DND-41 (cell line): ENCODE data around the gene IL17RE.
A peak's percentile ranks its signal among the peaks of the same experiment; 100 is the strongest.

Experiments used
- ATAC-seq: fragments of 200-7000 bp; cut with Tn5 transposase; 3 replicates; pipeline ENCODE4 v1.9.1; 2021; ENCODE audit warnings: low read depth; ENCODE audit not compliant: insufficient read depth
- DNase-seq: peaks from one replicate; pipeline ENCODE4 v3.0.0-alpha.2; 2020
- H2AFZ ChIP-seq: 2 replicates; pipeline ENCODE4 v1.6.0; 2012; ENCODE audit warnings: low read depth, low read length
- H3K27ac ChIP-seq: 2 replicates; pipeline ENCODE4 v1.5.1; 2012; ENCODE audit warnings: low read length, inconsistent platforms
- H3K27me3 ChIP-seq: fragments of 200-600 bp; sonication (generic); 2 replicates; pipeline ENCODE4 v1.6.0; 2012; ENCODE audit warnings: low read length, mild to moderate bottlenecking, inconsistent platforms; ENCODE audit not compliant: insufficient read depth, poor library complexity
- H3K36me3 ChIP-seq: 2 replicates; pipeline ENCODE4 v1.5.1; 2012; ENCODE audit warnings: low read length, inconsistent platforms; ENCODE audit not compliant: insufficient read depth
- H3K4me1 ChIP-seq: 2 replicates; pipeline ENCODE4 v1.5.1; 2012; ENCODE audit warnings: mild to moderate bottlenecking, low read length; ENCODE audit not compliant: insufficient read depth
- H3K4me2 ChIP-seq: 2 replicates; pipeline ENCODE4 v1.6.0; 2012; ENCODE audit warnings: mild to moderate bottlenecking, moderate library complexity, low read length, inconsistent platforms; ENCODE audit not compliant: insufficient read depth
- H3K4me3 ChIP-seq, 2 experiments: fragments of 200-600 bp in 1 of 2; shearing (Covaris generic) in 1 of 2; 2 replicates each; pipeline ENCODE4 v1.5.1; 2012 to 2016; ENCODE audit warnings: inconsistent platforms in 2 of 2, low read length in 2 of 2, mild to moderate bottlenecking in 2 of 2, low read depth in 1 of 2, moderate library complexity in 1 of 2
- H3K79me2 ChIP-seq: 2 replicates; pipeline ENCODE4 v1.6.0; 2012; ENCODE audit warnings: low read length, inconsistent platforms; ENCODE audit not compliant: insufficient read depth
- H3K9ac ChIP-seq: 2 replicates; pipeline ENCODE4 v1.6.0; 2012; ENCODE audit warnings: low read depth, mild to moderate bottlenecking, inconsistent platforms, low read length, moderate library complexity
- H3K9me3 ChIP-seq: 2 replicates; pipeline ENCODE4 v1.5.1; 2012; ENCODE audit warnings: low read length, moderate library complexity, mild to moderate bottlenecking, inconsistent platforms; ENCODE audit not compliant: insufficient read depth, severe bottlenecking
- H4K20me1 ChIP-seq: 2 replicates; pipeline ENCODE4 v1.6.0; 2012; ENCODE audit warnings: low read length; ENCODE audit not compliant: insufficient read depth
- EZH2 ChIP-seq: IDR thresholded peaks from 3 replicates; pipeline ENCODE4 v1.6.1; 2012; ENCODE audit warnings: borderline replicate concordance, low read depth, mild to moderate bottlenecking, moderate library complexity, low read length, inconsistent platforms; ENCODE audit not compliant: severe bottlenecking
- TF ChIP-seq, protein P1 (sequence below): IDR thresholded peaks from 2 replicates; pipeline ENCODE4 v1.5.1; 2012; ENCODE audit warnings: borderline replicate concordance, low read length, moderate library complexity, mild to moderate bottlenecking; ENCODE audit not compliant: poor library complexity, severe bottlenecking; ENCODE audit errors: extremely low read depth

Gene IL17RE

DNA sequence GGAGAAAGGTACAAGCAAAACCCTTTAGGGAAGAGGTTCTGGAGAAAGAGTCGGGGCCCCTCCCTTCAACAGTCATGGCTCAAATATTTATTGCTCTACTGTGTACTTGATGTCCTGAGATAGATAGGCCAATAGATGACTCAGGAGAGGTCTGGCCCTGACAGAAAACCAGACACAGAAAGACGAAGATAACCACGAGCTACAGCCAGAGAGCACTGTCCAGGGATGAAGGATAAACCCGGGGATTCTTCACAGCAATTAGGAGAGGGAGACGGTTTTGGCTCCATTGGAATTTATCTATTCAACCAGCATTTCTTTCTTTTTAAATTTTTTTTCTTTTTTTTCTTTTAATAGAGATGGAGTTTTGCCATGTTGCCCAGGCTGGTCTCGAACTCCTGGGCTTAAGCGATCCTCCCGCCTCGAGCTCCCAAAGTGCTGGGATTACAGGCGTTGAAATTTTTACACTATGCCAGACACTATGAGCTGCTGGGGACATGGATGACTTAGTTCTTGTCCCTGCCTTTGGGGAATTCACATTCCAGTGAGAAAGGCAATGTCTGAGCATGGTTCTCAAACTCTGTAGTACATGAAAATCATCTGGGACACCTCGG, 18.0 kb upstream of the IL17RE start:
- Histone ChIP-seq H3K27ac (no peak overlapping the region), H3K9me3 (no peaks in the 10 kb centered on the region), H3K27me3 (no peaks in the 10 kb centered on the region), H3K36me3 (no peaks in the 10 kb centered on the region), H2AFZ (no peak overlapping the region), H3K4me3 (no peak overlapping the region), H3K4me1 (peaks cover under 1% of the 10 kb centered on the region), H3K4me2 (no peak overlapping the region), H3K9ac (no peak overlapping the region), H4K20me1 (no peaks in the 10 kb centered on the region), H3K79me2 (no peaks in the 10 kb centered on the region)
- DNase-seq (no peak), ATAC-seq (no peak)
- TF ChIP-seq, protein P1, sequence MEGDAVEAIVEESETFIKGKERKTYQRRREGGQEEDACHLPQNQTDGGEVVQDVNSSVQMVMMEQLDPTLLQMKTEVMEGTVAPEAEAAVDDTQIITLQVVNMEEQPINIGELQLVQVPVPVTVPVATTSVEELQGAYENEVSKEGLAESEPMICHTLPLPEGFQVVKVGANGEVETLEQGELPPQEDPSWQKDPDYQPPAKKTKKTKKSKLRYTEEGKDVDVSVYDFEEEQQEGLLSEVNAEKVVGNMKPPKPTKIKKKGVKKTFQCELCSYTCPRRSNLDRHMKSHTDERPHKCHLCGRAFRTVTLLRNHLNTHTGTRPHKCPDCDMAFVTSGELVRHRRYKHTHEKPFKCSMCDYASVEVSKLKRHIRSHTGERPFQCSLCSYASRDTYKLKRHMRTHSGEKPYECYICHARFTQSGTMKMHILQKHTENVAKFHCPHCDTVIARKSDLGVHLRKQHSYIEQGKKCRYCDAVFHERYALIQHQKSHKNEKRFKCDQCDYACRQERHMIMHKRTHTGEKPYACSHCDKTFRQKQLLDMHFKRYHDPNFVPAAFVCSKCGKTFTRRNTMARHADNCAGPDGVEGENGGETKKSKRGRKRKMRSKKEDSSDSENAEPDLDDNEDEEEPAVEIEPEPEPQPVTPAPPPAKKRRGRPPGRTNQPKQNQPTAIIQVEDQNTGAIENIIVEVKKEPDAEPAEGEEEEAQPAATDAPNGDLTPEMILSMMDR: no peak

DNA sequence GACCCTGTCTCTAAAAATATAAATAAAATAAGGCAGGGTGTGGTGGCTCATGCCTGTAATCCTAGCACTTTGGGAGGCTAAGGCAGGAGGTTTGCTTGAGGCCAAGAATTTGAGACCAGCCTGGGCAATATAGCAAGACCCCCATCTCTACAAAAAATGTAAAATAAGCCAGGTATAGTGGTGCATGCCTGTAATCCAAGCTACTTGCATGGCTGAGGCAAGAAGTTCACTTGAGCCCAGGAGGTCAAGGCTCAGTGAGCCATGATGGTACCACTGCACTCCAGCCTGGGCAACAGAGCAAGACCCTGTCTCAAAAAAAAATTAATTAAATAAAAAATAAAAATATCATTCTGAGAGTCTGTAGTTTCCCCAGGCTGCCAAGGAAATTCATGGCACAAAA, 16.3 kb upstream of the IL17RE start:
- no peak for TF ChIP-seq EZH2
- TF ChIP-seq, protein P1: no peak
- no peak overlapping the region for H3K4me3 ChIP-seq
- H3K4me2 ChIP-seq: no peak overlapping the region
- H3K4me1 ChIP-seq: peaks cover 9% of the 10 kb centered on the region
- no peak overlapping the region for H2AFZ ChIP-seq
- no peaks in the 10 kb centered on the region for H3K27me3 ChIP-seq
- H3K36me3 ChIP-seq: peaks cover 4% of the 10 kb centered on the region; the same call in 1 of the 2 replicates
- H3K27ac ChIP-seq: no peak overlapping the region
- H3K9ac ChIP-seq: no peak overlapping the region
- H3K9me3 ChIP-seq: no peaks in the 10 kb centered on the region
- H3K79me2 ChIP-seq: peaks cover 9% of the 10 kb centered on the region
- ATAC-seq: no peak
- H4K20me1 ChIP-seq: no peaks in the 10 kb centered on the region
- DNase-seq: no peak

DNA sequence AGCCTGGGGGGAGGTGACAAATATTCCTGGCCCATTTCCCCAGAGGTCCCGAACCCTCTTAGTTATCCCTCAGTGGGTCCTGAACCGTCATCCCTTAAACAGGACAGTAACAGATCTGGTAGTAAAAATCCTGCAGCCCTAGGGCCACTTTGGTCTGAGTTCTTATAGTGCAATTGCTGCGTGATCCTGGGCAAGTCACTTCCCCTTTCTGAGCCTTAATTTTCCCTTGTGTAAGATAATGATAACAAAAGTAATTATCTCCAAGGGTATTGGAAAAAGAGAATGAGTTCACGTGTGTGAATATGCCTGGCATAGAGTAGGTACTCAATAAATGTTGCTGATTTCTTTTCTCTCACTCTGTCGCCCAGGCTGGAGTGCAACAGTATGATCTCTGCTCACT, 15.2 kb upstream of the IL17RE start:
- ATAC-seq: no peak
- H3K27ac ChIP-seq: no peak overlapping the region
- DNase-seq: no peak
- peaks cover 21% of the 10 kb centered on the region for H3K79me2 ChIP-seq
- H4K20me1 ChIP-seq: peaks cover 5% of the 10 kb centered on the region; the same call in 1 of the 2 replicates
- H3K9ac ChIP-seq: no peak overlapping the region
- H3K36me3 ChIP-seq: peaks cover 7% of the 10 kb centered on the region
- TF ChIP-seq, protein P1: no peak
- no peak for TF ChIP-seq EZH2
- no peak overlapping the region for H3K4me2 ChIP-seq
- H3K9me3 ChIP-seq: no peaks in the 10 kb centered on the region
- no peaks in the 10 kb centered on the region for H3K27me3 ChIP-seq
- H2AFZ ChIP-seq: no peak overlapping the region
- H3K4me3 ChIP-seq: no peak overlapping the region
- H3K4me1 ChIP-seq: peaks cover 19% of the 10 kb centered on the region

DNA sequence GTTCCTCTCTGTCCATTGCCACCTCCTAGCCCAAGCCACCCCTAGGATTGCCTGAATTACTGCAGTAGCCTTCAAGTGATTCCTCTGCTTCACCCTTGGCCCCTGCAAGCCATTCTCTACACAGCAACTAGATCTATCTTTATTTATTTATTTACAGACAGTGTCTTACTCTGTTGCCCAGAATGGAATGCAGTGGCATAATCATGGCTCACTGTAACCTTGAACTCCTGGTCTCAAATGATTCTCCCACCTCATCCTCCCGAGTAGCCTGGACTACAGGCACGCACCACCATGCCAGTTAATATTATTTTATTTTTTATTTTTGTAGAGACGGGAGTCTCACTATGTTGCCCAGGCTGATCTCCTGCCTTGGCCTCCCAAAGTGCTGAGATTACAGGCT, 14.1 kb upstream of the IL17RE start:
- Histone ChIP-seq H3K36me3 (peaks cover 17% of the 10 kb centered on the region), H4K20me1 (peaks cover 15% of the 10 kb centered on the region; the same call in 1 of the 2 replicates), H3K4me2 (no peak overlapping the region), H3K4me3 (no peak overlapping the region), H3K4me1 (peaks cover 26% of the 10 kb centered on the region), H2AFZ (peak overlapping the region; percentile 94; the same call in 1 of the 2 replicates), H3K9me3 (no peaks in the 10 kb centered on the region), H3K79me2 (peaks cover 31% of the 10 kb centered on the region), H3K27ac (no peak overlapping the region), H3K27me3 (no peaks in the 10 kb centered on the region), H3K9ac (no peak overlapping the region)
- no peak for ATAC-seq
- no peak for DNase-seq
- TF ChIP-seq, protein P1: no peak
- TF ChIP-seq EZH2: no peak
